GM10266 (cell line): ENCODE data around the gene LGR6.

Experiments used
- DNase-seq: peaks from one replicate; pipeline ENCODE4 v3.0.0; 2012; ENCODE audit errors: extremely low spot score
- TF ChIP-seq, protein P1 (sequence below): IDR thresholded peaks from 2 replicates; pipeline ENCODE4 v1.5.1; 2012; ENCODE audit warnings: mild to moderate bottlenecking, low read depth; ENCODE audit not compliant: control insufficient read depth, insufficient read depth; ENCODE audit errors: missing control alignments

The LGR6 gene

DNA sequence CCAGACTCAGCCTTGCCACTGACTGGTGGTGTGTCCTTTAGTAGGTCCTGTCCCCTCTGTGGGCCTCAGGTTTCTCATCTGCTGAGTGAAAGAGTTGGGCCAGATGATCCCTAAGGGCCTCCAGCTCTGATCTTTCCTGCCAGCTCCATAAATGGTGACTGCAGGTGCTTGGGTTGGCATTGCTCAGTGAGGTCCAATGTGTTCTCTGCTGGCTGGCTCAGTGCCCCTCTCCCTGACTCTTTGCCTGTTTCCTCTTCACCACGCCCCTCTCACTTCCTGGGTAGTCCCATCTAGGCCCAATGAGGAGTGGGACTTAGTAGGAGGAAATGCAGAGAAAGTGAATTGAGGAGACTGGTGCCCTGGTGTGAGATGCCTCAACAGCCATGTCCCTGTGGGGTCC, 111.6 kb downstream of the LGR6 start:
- TF ChIP-seq, protein P1, sequence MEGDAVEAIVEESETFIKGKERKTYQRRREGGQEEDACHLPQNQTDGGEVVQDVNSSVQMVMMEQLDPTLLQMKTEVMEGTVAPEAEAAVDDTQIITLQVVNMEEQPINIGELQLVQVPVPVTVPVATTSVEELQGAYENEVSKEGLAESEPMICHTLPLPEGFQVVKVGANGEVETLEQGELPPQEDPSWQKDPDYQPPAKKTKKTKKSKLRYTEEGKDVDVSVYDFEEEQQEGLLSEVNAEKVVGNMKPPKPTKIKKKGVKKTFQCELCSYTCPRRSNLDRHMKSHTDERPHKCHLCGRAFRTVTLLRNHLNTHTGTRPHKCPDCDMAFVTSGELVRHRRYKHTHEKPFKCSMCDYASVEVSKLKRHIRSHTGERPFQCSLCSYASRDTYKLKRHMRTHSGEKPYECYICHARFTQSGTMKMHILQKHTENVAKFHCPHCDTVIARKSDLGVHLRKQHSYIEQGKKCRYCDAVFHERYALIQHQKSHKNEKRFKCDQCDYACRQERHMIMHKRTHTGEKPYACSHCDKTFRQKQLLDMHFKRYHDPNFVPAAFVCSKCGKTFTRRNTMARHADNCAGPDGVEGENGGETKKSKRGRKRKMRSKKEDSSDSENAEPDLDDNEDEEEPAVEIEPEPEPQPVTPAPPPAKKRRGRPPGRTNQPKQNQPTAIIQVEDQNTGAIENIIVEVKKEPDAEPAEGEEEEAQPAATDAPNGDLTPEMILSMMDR: no peak
- DNase-seq: no peak

DNA sequence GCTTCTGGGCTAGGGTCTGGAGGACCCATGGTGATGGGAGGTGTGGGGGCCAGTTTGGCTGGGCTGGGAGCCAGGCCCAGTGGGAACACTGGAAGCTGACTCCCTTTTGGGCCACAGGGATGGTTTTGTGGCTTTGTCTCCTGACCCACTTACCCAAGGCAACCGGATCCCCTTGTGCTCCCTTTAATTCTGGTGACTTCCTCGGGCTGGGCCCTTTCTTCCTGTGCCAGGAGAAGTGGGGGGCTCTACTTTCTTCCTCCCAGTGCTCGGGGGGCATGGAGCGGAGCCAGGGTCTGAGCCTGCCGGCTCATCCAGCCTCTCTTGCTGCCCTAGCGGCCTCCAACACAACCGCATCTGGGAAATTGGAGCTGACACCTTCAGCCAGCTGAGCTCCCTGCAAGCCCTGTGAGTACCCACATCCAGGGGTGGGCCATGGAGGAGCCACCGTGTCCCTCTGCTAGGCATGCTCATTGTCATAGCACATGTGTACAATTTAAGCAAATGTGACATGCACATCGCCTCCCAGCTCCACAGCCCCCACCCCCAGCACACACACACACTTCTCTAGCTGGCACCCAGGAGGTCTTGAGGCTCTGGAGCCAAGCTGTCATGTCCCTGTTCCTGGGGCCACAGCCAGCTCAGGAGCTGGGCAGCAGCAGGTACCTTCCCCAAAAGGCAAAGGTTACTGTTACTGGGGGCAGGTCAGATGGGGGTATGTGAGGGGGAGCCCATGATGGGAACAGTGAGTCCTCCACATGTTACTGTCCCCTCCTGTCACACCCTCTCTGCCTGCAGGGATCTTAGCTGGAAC, 113.1 kb downstream of the LGR6 start:
- TF ChIP-seq, protein P1: no peak

DNA sequence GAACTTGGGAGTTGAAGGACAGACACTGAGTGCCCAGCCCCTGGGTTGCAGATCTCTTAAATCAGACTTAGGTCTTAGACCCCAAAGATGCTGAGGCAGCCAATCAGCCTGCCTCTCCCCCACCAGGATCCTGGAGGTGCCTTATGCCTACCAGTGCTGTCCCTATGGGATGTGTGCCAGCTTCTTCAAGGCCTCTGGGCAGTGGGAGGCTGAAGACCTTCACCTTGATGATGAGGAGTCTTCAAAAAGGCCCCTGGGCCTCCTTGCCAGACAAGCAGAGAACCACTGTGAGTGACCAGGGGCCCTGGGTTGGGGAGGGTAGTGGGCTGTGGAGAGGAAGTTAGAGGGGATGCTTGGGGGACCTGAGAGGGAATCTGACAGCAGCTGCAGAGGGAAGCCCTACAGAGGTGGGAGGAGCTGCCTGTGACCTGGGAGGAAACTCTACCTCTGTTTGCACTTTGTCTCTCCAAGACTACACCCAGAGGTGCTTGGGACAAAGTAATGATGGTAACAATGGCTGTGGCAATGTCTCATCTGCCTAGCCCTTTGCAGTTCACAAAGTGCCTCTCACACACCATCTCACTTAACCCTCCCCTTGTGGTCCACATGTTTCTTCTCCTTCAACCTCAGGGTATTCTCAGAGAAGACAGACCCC, 116.6 kb downstream of the LGR6 start:
- TF ChIP-seq, protein P1: no peak
- DNase-seq: no peak

More for the DNA sequence above, 113.1 kb downstream of the LGR6 start:
- no peak for DNase-seq

DNA sequence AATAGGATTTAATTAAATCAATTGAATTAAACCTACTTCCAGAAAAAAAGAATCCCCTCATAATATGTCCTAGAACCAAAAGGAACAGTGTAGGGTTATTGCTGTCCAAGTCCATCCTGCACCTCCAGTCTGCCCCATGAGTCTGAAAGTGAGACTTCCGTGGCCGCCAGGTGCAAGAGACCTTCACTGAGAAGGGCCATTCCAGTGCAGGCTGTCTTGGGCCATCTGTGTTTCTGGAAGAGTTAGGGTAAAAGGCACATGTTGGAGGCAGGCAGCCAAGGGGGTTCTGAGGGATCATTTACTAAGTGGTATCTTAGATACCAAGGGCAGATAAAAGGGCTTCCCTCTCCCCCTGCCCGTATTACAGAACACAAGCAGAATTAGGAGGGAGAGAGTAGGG, 117.1 kb downstream of the LGR6 start:
- TF ChIP-seq, protein P1: no peak
- no peak for DNase-seq

DNA sequence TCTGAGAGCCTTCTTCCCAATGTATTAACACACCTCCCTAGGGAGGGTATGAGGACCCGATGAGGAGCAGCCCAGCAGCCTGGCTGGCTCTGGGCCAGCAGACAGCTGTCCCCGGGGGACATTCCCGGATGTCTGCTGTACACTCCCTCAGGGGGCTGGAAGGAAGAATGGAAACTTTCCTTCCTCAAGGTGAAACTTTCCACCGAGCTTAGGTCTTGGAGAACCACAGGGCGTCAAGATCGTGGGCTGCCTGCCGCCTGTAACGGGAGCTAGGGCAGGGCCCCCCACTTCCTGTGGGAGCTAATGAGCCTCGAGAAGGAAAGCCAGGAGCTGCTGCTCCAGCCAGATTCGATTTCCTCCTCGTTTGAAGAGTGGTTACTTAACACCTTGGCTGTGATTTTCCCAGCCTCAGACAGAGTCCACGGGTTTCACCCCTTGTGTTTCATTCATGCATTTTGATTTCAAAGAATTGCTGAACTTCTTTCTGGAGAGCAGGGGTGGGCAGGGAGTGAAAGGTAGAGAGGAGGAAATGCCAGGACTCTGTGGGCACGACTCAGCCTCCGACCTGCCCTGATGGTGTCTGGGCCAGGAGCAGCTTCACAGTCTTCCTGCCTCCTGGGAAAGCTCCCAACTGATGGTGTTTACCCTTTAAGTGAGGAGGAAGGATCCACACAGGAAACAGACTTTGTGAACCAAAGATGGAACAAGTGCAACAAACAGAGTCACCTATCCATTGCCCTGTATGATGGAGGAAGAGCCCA, 118.5 kb downstream of the LGR6 start:
- TF ChIP-seq, protein P1: no peak
- DNase-seq: no peak

DNA sequence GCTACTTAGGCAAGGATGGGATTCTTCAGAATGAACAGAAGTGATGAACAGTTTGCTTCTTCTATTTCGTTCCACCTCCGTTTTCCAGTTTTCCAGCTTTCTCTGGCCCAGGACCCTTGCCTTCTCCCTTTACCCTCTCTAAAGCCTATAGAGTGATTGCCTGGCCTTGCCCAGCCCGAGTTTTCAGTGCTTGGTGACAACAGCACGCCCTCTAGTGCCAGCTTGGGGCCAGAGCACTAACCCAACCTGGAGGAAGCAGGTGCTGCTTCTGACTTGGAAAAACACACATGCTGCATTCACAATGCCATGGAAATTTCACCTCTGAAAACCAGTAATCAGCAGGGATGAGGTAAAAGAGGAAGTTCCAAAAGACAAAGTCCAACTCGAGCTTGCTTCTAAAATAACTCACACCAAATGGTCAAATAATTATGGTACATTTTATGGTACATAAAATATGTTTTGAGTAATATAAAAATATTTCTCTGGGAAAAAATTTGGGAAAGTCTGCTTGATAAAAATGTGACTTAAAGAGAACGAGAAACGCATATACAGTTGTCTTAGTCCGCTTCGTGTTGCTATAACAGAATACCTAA, 122.1 kb downstream of the LGR6 start:
- TF ChIP-seq, protein P1: peak; percentile 98
- peak; percentile 80 for DNase-seq

DNA sequence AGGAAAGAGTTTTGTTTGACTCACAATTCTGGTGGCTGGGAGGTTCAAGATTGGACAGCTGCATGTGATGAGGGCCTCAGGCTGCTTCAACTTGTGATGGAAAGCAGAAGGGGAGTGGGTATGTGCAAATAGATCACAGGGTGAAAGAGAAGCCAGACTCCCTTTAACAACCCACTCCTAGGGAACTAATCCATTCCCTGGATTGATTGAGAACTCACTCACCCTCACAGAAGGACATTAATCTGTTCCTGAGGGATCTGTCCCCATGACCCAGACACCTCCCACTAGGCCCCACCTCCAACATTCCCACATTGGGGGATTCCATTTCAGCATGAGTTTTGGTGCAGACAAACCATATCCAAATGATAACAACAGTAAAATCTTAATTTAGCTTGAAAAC, 122.6 kb downstream of the LGR6 start:
- TF ChIP-seq, protein P1: no peak
- no peak for DNase-seq
